Measurements from ENCODE around the gene SMIM10. TPM values are rescaled to one million over a fixed set of nuclear protein-coding genes. Genes with fewer than 3 reads are reported as not detected.

SMIM10 gene
- total RNA-seq, 3 donors from 2014 or later (not counting 1 experiment from before 2014, with no cell fraction given): 0.16 TPM; not detected in 2

DNA sequence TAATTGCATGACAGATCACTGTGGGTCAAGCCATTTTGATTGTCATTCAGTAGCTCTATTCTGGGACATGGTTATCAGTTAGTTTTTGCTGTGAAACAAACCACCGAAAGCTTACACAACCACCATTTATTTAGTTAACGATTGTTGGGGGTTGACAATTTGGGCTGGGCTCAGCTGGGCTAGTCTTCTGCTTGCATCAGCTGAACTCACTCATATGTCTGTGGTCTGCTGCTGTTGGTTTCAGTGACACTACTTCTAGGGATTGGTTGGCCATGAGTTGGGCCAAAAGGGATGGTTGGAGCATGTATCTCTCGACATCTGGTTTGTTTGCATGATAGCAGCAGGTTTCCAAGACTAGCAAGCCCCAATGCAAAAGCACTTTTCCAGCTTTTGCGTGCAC, 5.3 kb upstream of the SMIM10 start:
- Histone ChIP-seq H3K27me3 (ENCODE audit: control insufficient read depth, insufficient read depth, low read length) (no peaks in the 10 kb centered on the region), H3K4me1 (ENCODE audit: control insufficient read depth, insufficient read depth, low read length) (no peaks in the 10 kb centered on the region), H3K27ac (ENCODE audit: low read length) (no peak overlapping the region), H3K9me3 (ENCODE audit: control insufficient read depth, insufficient read depth, low read length) (no peaks in the 10 kb centered on the region), H3K4me3 (ENCODE audit: low read length) (no peak overlapping the region), H3K36me3 (ENCODE audit: control insufficient read depth, insufficient read depth, low read length) (no peaks in the 10 kb centered on the region)
- Mint-ChIP-seq H3K4me3 (no peak overlapping the region), H3K27ac (no peak overlapping the region), H3K27me3 (ENCODE audit: low read depth in 2 of 2) (peaks cover 12 to 35% of the 10 kb centered on the region in 2 donors), H3K36me3 (no peaks in the 10 kb centered on the region), H3K4me1 (no peaks in the 10 kb centered on the region), H3K9me3 (no peaks in the 10 kb centered on the region)
- 93% methylated on average over 3 of the region's 4 CpGs for WGBS (ENCODE audit: insufficient coverage)
- ATAC-seq: no peak
- DNase-seq: no peak
- intact Hi-C loops (cut with micrococcal nuclease): no loop called here
- TF ChIP-seq, protein P1, sequence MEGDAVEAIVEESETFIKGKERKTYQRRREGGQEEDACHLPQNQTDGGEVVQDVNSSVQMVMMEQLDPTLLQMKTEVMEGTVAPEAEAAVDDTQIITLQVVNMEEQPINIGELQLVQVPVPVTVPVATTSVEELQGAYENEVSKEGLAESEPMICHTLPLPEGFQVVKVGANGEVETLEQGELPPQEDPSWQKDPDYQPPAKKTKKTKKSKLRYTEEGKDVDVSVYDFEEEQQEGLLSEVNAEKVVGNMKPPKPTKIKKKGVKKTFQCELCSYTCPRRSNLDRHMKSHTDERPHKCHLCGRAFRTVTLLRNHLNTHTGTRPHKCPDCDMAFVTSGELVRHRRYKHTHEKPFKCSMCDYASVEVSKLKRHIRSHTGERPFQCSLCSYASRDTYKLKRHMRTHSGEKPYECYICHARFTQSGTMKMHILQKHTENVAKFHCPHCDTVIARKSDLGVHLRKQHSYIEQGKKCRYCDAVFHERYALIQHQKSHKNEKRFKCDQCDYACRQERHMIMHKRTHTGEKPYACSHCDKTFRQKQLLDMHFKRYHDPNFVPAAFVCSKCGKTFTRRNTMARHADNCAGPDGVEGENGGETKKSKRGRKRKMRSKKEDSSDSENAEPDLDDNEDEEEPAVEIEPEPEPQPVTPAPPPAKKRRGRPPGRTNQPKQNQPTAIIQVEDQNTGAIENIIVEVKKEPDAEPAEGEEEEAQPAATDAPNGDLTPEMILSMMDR (IDR thresholded peaks at IDR 0.05): no peak

DNA sequence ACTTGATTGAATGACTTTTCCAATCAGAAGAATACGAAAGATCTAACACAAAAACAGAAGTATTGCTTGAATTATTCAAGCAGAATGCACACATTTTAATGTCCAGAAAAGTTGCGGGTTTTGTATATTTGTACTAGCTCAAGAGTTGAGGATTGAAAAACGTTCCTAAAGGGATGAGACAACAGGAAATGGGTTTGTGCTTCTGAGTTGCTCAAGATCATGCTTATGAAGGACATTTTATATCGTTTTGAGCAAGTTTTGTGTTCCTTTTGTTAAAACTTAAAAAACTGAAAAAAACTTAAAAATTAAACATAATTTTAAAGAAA, 353 bp upstream of the SMIM10 start:
- TF ChIP-seq, protein P1 (IDR thresholded peaks at IDR 0.05): no peak
- intact Hi-C loops (cut with micrococcal nuclease): no loop called here
- no peak for DNase-seq
- peaks cover 17 to 29% of the 10 kb centered on the region in 2 donors for H3K27me3 Mint-ChIP-seq (ENCODE audit: low read depth in 2 of 2)
- peaks cover 0 to 9% of the 10 kb centered on the region in 2 donors for H3K4me1 Mint-ChIP-seq
- no peaks in the 10 kb centered on the region for H3K36me3 Mint-ChIP-seq
- H3K27ac ChIP-seq (ENCODE audit: low read length): no peak overlapping the region
- H3K27ac Mint-ChIP-seq: no peak overlapping the region
- H3K4me3 Mint-ChIP-seq: peak overlapping the region; percentile 47
- peaks cover 4% of the 10 kb centered on the region for H3K4me1 ChIP-seq (ENCODE audit: control insufficient read depth, insufficient read depth, low read length)
- no peaks in the 10 kb centered on the region for H3K36me3 ChIP-seq (ENCODE audit: control insufficient read depth, insufficient read depth, low read length)
- 69% methylated on average over 2 of the region's 4 CpGs for WGBS (ENCODE audit: insufficient coverage)
- peaks cover 2% of the 10 kb centered on the region for H3K27me3 ChIP-seq (ENCODE audit: control insufficient read depth, insufficient read depth, low read length)
- H3K9me3 ChIP-seq (ENCODE audit: control insufficient read depth, insufficient read depth, low read length): no peaks in the 10 kb centered on the region
- no peak for ATAC-seq
- no peaks in the 10 kb centered on the region for H3K9me3 Mint-ChIP-seq
- H3K4me3 ChIP-seq (ENCODE audit: low read length): no peak overlapping the region

DNA sequence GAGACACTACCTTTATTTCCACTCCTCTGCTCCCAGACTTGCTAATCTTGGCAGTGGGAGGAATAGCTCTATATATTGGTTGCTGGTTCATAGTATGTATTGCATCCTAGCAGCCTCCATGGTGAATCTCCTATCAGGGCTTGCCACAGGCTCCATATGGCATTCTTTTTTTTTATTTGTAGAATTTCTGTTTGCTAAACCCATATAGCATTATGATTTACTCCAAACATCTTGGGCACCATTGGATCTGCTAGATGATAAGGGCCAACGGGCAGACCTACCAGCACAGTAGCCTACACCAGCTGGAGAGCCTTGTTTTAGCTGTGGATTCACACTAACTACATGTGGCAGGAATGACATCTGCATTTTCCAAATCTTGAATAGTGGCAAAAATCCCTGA, 6.9 kb downstream of the SMIM10 start:
- Histone ChIP-seq H3K4me1 (ENCODE audit: control insufficient read depth, insufficient read depth, low read length) (no peaks in the 10 kb centered on the region), H3K9me3 (ENCODE audit: control insufficient read depth, insufficient read depth, low read length) (no peaks in the 10 kb centered on the region), H3K27ac (ENCODE audit: low read length) (no peak overlapping the region), H3K27me3 (ENCODE audit: control insufficient read depth, insufficient read depth, low read length) (no peaks in the 10 kb centered on the region), H3K4me3 (ENCODE audit: low read length) (no peak overlapping the region), H3K36me3 (ENCODE audit: control insufficient read depth, insufficient read depth, low read length) (no peaks in the 10 kb centered on the region)
- Mint-ChIP-seq H3K36me3 (no peaks in the 10 kb centered on the region), H3K27ac (no peak overlapping the region), H3K27me3 (ENCODE audit: low read depth in 2 of 2) (no peaks in the 10 kb centered on the region), H3K4me3 (no peak overlapping the region), H3K9me3 (no peaks in the 10 kb centered on the region), H3K4me1 (no peaks in the 10 kb centered on the region)
- ATAC-seq (no peak), DNase-seq (no peak)
- TF ChIP-seq, protein P1 (IDR thresholded peaks at IDR 0.05): no peak
- intact Hi-C loops (cut with micrococcal nuclease): no loop called here
- WGBS (ENCODE audit: insufficient coverage): 78% methylated on average over 1 of the region's 1 CpG

DNA sequence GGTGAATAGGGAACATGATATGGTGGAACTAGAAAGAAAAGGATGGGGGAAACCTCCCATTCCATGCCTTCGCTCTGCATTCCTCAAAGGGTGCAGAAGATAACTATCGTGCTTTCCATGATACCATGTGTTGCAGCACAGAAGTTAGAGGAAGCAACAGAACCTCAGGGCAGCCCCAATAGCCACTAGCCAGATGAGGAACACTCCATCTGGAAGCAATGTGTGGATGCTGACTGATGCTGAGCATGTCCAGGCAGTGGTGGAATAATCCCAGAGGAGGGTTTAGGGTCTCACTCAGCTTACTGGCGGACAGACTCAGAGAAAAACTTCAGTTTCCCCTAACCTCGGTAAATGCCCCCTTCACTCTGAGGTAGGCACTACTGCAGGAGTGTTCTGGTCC, 7.5 kb downstream of the SMIM10 start:
- no peak overlapping the region for H3K27ac ChIP-seq (ENCODE audit: low read length)
- Mint-ChIP-seq H3K4me1 (no peaks in the 10 kb centered on the region), H3K4me3 (no peak overlapping the region), H3K9me3 (no peaks in the 10 kb centered on the region), H3K36me3 (no peaks in the 10 kb centered on the region), H3K27me3 (ENCODE audit: low read depth in 2 of 2) (no peaks in the 10 kb centered on the region), H3K27ac (no peak overlapping the region)
- intact Hi-C loops (cut with micrococcal nuclease): no loop called here
- no peak overlapping the region for H3K4me3 ChIP-seq (ENCODE audit: low read length)
- H3K36me3 ChIP-seq (ENCODE audit: control insufficient read depth, insufficient read depth, low read length): no peaks in the 10 kb centered on the region
- TF ChIP-seq, protein P1 (IDR thresholded peaks at IDR 0.05): no peak
- no peaks in the 10 kb centered on the region for H3K27me3 ChIP-seq (ENCODE audit: control insufficient read depth, insufficient read depth, low read length)
- no peak for DNase-seq
- 92% methylated on average over 2 of the region's 4 CpGs for WGBS (ENCODE audit: insufficient coverage)
- no peaks in the 10 kb centered on the region for H3K9me3 ChIP-seq (ENCODE audit: control insufficient read depth, insufficient read depth, low read length)
- H3K4me1 ChIP-seq (ENCODE audit: control insufficient read depth, insufficient read depth, low read length): no peaks in the 10 kb centered on the region
- no peak for ATAC-seq

Data from natural killer cell (primary cell).